AG10803 (cell line): ENCODE results near the gene PKD1.

Experiments
- DNase-seq: peaks from one replicate; pipeline ENCODE4 v3.0.0; 2010; ENCODE audit warnings: low read depth
- H3K4me3 ChIP-seq: 2 replicates; pipeline ENCODE4 v1.5.1; 2011; ENCODE audit warnings: mild to moderate bottlenecking, low read length, control low read depth
- TF ChIP-seq, protein P1 (sequence below): conservative IDR thresholded peaks from 2 replicates; pipeline ENCODE4 v1.5.1; 2011; ENCODE audit warnings: mild to moderate bottlenecking, low read length, control low read depth, inconsistent platforms

PKD1 gene

DNA sequence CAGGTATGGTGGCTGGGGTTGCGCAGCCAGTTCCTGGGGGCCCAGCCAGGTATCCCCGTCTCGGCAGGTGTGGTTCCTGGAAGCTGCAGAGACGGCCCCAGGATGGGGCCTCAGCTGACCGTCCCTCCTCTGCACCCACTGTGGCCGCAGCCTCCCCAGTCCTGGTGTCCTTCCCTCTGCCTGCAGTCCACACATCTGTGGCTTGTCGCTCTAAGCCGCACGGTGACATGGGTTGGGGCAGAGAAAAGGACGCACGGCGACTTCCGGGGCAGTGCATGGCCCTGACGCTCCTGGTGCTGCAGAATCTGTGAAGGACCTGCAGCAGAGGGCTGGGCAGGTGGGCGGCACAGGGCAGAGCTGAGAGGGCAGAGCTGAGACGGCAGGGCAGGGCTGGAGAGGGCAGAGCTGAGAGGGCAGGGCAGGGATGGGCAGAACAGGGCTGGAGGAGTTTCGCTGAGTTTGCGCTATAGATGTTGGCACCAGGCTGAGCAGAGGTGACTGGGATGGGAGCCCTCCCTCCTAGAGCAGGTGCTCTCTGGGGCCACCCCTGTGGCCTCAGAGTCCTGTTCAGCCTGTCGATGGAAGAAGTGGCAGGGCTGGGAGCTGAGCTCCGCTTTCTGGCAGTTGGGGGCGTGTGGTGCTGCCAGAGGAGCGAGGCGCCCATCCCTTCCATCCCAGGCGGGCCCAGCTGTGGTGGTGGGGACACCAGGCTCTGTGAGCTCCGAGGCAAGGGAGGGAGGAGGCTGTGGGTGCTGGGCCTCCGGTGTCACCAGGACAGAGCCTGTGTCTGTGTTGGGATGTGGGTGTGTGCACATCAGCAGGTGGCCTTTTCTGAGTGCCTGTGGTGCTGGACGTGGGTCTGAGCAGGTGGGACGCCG, 64.9 kb downstream of the PKD1 start:
- H3K4me3 ChIP-seq: no peak overlapping the region
- DNase-seq: no peak
- TF ChIP-seq, protein P1, sequence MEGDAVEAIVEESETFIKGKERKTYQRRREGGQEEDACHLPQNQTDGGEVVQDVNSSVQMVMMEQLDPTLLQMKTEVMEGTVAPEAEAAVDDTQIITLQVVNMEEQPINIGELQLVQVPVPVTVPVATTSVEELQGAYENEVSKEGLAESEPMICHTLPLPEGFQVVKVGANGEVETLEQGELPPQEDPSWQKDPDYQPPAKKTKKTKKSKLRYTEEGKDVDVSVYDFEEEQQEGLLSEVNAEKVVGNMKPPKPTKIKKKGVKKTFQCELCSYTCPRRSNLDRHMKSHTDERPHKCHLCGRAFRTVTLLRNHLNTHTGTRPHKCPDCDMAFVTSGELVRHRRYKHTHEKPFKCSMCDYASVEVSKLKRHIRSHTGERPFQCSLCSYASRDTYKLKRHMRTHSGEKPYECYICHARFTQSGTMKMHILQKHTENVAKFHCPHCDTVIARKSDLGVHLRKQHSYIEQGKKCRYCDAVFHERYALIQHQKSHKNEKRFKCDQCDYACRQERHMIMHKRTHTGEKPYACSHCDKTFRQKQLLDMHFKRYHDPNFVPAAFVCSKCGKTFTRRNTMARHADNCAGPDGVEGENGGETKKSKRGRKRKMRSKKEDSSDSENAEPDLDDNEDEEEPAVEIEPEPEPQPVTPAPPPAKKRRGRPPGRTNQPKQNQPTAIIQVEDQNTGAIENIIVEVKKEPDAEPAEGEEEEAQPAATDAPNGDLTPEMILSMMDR: no peak

DNA sequence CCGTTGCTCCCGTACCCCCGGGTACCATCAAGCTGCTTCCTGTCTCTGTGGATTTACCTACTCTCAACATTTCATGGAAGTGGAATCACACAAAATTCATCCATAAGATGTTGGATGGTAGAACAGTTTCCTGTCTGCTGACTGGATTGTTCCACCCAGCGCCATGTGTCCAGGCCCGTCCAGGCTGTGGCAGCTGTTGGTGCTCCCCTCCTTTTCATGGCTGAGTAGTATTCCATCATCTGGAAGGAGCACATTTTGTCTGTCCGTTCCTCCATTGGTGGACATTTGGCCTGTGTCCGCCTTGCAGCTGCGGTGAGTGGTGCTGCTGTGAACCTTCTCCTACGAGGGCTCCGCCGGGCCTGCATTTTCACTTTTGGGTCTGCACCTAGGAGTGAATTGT, 69.6 kb downstream of the PKD1 start:
- no peak for DNase-seq
- TF ChIP-seq, protein P1: no peak

DNA sequence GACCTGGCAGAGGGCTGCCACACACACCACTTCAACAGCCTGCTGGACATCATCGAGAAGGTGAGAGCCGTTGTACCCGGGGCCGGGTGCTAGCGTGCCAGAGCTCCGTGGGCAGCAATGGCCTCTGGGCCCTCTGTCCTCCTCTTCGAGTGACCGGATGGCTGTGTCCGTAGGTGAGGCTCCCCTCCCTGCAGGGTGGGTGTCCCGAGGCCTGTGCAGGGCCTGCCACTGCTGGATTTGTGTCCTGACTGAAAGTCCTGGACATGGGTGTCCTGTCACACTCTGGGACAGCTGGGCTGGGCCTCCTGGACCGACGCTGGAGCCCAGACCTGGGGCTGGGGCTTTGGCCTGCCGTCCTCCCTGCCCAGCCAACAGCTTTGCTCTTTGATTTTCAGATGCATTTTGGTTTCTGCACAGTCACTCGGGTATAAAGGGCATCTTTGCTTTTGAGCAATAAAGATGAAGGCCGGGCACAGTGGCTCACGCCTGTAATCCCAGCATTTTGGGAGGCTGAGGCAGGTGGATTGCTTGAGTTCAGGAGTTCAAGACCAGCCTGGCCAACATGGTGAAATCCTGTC, 71.2 kb downstream of the PKD1 start:
- H3K4me3 ChIP-seq: no peak overlapping the region
- no peak for DNase-seq
- TF ChIP-seq, protein P1: no peak

More for the DNA sequence above, 69.6 kb downstream of the PKD1 start:
- no peak overlapping the region for H3K4me3 ChIP-seq

DNA sequence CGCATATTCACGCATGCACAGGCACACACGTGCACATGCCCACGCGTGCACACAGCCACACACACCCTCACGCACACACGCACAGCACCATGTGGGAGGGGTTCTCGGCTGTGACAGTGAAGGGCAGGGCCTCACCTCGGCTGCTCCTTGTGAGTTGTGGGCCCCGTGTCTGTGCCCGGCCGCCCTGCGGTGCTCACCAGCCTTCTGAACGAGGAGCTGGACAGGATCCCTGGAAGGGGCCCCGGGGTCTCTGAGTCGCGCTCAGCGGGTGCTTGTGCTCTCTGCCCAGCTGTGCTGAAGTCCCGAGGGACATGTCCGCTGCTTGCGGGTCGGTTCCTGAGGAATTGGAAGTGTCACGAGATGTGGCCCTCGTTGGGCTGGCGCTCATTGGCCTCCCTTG, 71.8 kb downstream of the PKD1 start:
- H3K4me3 ChIP-seq: no peak overlapping the region
- DNase-seq: no peak
- TF ChIP-seq, protein P1: no peak

DNA sequence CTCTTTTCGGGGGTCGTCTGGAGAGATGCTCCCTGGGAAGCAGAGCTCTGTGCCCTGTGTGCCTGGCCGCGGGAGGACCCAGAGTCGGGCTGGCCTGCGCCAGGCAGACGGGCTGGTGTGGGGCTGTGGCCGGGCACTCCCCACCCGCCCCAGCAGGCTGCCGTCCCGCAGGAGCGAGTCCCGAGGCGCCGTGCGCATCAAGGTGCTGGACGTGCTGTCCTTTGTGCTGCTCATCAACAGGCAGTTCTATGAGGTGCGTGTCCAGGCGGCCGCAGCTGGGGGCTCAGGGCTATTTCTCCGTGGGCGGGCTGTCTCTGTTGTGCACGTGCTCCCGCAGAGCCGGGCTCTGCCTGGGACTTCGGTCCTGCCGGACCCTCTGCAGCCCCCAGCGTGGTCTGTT, 72.9 kb downstream of the PKD1 start:
- H3K4me3 ChIP-seq: no peak overlapping the region
- TF ChIP-seq, protein P1: no peak
- no peak for DNase-seq

DNA sequence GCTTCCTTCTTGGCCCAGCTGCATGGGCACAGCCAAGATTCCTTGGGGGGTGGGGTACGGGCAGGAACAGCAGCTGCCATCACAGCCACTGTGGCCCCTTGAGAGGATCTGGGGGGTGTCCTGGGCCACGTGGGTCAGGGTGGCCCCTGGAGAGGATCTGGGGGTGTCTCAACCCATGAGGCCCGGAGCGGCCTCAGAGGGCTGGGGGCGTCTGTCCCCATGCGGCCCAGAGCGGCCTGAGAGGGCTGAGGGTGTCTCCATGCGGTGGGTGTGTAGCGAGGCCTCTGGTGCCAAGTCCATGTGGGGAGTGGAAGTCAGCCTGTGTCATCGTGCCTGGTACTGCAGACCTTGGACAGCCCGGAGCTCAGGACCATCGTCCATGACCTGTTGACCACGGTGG, 74.2 kb downstream of the PKD1 start:
- no peak for DNase-seq
- TF ChIP-seq, protein P1: no peak
- no peak overlapping the region for H3K4me3 ChIP-seq

DNA sequence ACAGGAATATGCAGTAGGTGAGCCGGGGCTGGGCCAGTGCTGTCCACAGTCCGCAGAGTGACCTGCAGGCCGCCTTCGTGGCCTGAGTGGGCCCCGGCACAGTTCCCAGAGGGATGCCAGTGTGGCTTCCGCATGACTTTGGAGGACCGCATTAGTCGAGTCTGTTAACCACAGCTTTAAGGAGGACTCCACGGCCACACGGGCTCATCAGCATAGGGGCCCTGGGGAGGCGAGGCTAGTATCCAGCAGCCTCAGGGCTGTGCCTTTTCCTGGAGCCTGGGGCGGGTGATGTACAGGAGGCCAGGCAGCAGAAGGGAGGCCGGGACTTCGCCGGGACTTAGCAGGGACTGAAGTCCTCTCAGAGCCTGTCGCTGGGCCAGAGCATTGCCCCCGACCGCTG, 74.7 kb downstream of the PKD1 start:
- DNase-seq: no peak
- no peak overlapping the region for H3K4me3 ChIP-seq
- TF ChIP-seq, protein P1: no peak
